Breast epithelium (tissue), 3 donors: ENCODE measurements around the gene PRDX5.
A peak's percentile ranks its signal among the peaks of the same experiment; 100 is the strongest.

Source experiments
- POLR2A ChIP-seq: fragments of 450-650 bp; IDR thresholded peaks from one replicate; pipeline ENCODE4 v1.6.1; 2016; ENCODE audit warnings: antibody characterized with exemption, mild to moderate bottlenecking, moderate library complexity
- POLR2AphosphoS5 ChIP-seq, 3 donors: sonication (generic); formaldehyde crosslinking; IDR thresholded peaks; one replicate each; pipeline ENCODE4 v1.6.1; 2017; ENCODE audit warnings: antibody characterized with exemption in 3 of 3
- TF ChIP-seq, protein P1 (sequence below), 3 donors: fragments of 450-650 bp; IDR thresholded peaks; one replicate each; pipeline ENCODE4 v1.5.1; 2016 to 2017; ENCODE audit warnings: antibody characterized with exemption in 3 of 3, mild to moderate bottlenecking in 3 of 3, moderate library complexity in 3 of 3

GRCh38 chr11:64355078-64355940 lies 37.4 kb downstream of the PRDX5 start:
- TF ChIP-seq, protein P1, sequence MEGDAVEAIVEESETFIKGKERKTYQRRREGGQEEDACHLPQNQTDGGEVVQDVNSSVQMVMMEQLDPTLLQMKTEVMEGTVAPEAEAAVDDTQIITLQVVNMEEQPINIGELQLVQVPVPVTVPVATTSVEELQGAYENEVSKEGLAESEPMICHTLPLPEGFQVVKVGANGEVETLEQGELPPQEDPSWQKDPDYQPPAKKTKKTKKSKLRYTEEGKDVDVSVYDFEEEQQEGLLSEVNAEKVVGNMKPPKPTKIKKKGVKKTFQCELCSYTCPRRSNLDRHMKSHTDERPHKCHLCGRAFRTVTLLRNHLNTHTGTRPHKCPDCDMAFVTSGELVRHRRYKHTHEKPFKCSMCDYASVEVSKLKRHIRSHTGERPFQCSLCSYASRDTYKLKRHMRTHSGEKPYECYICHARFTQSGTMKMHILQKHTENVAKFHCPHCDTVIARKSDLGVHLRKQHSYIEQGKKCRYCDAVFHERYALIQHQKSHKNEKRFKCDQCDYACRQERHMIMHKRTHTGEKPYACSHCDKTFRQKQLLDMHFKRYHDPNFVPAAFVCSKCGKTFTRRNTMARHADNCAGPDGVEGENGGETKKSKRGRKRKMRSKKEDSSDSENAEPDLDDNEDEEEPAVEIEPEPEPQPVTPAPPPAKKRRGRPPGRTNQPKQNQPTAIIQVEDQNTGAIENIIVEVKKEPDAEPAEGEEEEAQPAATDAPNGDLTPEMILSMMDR (IDR thresholded peaks at IDR 0.05) = peak in 2 of 3 donors; percentile 46 to 62
- peak in 1 of 3 donors; percentile 42 for TF ChIP-seq POLR2AphosphoS5 (IDR thresholded peaks at IDR 0.05)
- TF ChIP-seq POLR2A = no peak
